Activated CD4-positive, CD25-positive, alpha-beta regulatory T cell treated with anti-CD3 and anti-CD28 coated beads, Interleukin-2, amount 50 U/mL, for 24 hours (primary cell): ENCODE data around the gene RB1.
A peak's percentile ranks its signal among the peaks of the same experiment; 100 is the strongest.

Source experiments
- ATAC-seq, 2 donors: fragments of 150-1000 bp; cut with Tn5 transposase; one replicate each; pipeline ENCODE4 v1.10.0; 2021; ENCODE audit warnings: mild to moderate bottlenecking in 1 of 2, moderate library complexity in 1 of 2

RB1 gene

GRCh38 chr13:48500652-48501197, 197.2 kb downstream of the RB1 start:
- ATAC-seq: peak; percentile 63 to 75

- ATAC-seq: no peak
Measured at GRCh38 chr13:48501705-48502104, 198.2 kb downstream of the RB1 start.

GRCh38 chr13:48502601-48503319, 199.2 kb downstream of the RB1 start:
- no peak for ATAC-seq

DNA sequence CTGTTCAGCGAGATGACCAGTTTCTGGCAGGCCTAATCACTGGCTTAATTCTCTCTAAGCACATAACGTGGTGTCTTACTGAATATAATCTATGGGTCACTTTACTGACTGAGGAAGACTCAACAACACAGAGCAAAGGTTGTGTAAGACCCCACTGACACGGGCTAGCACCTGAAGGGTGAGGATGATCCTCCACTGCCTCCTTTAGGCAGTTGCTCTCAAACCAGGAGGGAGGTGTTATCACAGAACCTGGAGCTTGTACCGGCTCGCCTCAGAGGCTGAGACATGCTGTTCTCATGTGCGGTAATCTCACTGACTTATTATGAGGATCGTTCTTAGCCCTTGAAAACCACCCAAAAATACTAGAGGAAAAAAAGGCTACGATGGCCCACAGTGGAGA, 201.1 kb downstream of the RB1 start:
- no peak for ATAC-seq

GRCh38 chr13:48505012-48505411, 201.5 kb downstream of the RB1 start:
- no peak for ATAC-seq

- peak; percentile 70 to 79 for ATAC-seq
Measured at GRCh38 chr13:48505597-48506091, 202.1 kb downstream of the RB1 start.

GRCh38 chr13:48506092-48506701, 202.6 kb downstream of the RB1 start:
- ATAC-seq: no peak

- ATAC-seq: no peak
Measured at GRCh38 chr13:48507021-48507420, 203.5 kb downstream of the RB1 start.

- no peak for ATAC-seq
Measured at GRCh38 chr13:48508011-48508410, 204.5 kb downstream of the RB1 start.

GRCh38 chr13:48510698-48511097, 207.1 kb downstream of the RB1 start:
- ATAC-seq: no peak

GRCh38 chr13:48511621-48512230, 208.2 kb downstream of the RB1 start:
- ATAC-seq: no peak

DNA sequence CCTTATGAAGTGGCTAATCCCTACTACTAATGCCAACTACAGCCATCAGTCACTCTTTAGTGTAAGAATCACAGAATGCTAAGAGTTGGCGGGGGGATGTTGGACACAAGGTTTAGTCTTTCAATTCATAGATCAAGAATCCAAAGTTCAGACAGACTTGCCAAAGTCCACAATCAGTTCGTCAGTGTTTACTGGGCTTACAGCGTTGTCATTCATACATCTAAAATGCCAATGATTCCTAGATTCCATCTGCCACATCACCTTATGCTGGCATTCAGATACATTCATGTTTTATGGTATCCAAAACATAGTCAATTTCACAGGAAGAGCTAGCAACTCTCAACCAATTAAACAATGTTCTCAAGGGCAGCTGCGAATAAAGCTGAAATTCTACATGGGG, 211.2 kb downstream of the RB1 start:
- no peak for ATAC-seq

GRCh38 chr13:48515732-48516131, 212.2 kb downstream of the RB1 start:
- no peak for ATAC-seq

- no peak for ATAC-seq
Measured at GRCh38 chr13:48518083-48518482, 214.5 kb downstream of the RB1 start.

GRCh38 chr13:48526286-48526685, 222.7 kb downstream of the RB1 start:
- no peak for ATAC-seq

DNA sequence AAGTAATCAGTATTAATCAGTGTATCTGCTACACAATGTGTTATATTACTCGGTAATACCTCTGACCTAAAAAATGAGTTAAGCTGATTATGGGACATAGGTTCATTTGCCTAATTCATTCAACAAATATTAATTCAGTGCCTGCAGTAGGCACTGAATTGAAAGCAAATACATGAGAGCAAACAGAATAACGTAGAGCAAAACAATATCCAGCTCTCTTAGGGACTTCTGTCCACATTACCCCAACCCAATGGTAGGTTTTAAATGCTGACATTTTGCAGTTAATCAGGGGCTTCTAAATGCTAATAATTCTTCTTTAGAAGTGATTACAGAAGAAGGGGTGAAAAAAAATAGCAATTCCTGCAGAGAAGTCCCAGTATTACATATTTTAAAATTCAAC, 224.4 kb downstream of the RB1 start:
- no peak for ATAC-seq

- ATAC-seq: no peak
Measured at GRCh38 chr13:48528720-48529119, 225.2 kb downstream of the RB1 start.

DNA sequence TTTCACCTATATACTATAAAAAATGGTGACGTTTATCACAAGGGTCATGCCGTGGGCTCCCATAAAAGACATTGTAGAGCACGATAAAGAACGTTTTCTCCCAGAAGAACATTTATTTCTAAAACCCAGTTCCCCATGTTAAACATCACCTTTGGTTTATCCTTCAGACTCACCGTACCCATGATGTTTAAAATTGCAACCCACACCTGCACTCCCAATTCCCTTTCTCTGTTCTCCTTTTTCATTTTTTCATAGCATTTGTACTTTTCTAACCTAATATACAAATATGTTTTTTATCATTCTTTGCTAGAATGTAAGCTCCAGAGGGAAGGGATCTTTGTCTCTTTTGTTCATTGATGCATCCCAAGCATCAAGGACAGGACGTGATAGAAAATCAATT, 227.3 kb downstream of the RB1 start:
- ATAC-seq: no peak
